ENCODE results near the gene EHMT1. TPM values are rescaled to one million over a fixed set of nuclear protein-coding genes. Genes with fewer than 3 reads are reported as not detected.

Gene EHMT1
- total RNA-seq, 2 donors from 2014 or later, result 56.2 to 97.9 TPM

DNA sequence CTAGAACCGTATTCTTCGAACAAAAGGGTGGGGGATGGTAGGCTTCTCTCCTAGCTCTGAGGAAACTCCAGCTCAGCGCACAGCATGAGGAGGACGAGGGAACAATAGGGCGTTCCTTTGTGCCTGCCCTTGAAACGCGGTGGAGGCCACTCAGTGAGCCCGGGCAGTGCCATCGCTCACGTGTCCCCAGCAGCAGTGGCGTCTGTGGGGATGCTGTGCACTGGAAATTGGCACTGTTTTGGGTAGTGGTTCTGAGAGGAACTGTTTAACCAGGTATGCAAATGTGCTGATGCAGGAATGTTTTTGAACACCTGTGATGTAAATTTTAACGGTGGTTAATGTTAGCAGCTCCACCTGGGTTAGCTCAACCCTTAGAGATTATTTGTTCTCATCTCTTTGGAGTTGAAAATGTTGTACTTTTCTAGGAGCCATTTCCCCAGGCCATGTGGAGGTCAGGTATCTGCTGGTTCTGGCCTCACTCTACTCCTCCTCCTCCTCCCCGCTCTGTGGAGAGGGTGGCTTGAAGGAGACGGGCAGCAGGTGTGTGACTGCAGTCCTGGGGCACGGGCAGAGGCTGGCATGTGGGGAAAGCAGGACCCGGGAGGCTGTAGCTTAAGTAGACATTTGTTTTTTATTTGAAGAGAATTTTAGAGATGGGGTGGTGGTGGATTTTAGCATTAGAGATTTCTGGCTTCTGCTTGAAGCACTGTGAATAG lies 48.3 kb downstream of the EHMT1 start:
- intact Hi-C loops (cut with DNase I), result no loop called here
- Histone ChIP-seq H3K9ac (ENCODE audit: low read depth in 2 of 2, low read length in 2 of 2) (no peak overlapping the region), H3K9me3 (no peaks in the 10 kb centered on the region), H3K4me1 (peaks cover 7% of the 10 kb centered on the region), H3K4me3 (no peak overlapping the region), H3K27ac (no peak overlapping the region), H3K36me3 (no peaks in the 10 kb centered on the region), H3K27me3 (no peaks in the 10 kb centered on the region)
- TF ChIP-seq, protein P1, sequence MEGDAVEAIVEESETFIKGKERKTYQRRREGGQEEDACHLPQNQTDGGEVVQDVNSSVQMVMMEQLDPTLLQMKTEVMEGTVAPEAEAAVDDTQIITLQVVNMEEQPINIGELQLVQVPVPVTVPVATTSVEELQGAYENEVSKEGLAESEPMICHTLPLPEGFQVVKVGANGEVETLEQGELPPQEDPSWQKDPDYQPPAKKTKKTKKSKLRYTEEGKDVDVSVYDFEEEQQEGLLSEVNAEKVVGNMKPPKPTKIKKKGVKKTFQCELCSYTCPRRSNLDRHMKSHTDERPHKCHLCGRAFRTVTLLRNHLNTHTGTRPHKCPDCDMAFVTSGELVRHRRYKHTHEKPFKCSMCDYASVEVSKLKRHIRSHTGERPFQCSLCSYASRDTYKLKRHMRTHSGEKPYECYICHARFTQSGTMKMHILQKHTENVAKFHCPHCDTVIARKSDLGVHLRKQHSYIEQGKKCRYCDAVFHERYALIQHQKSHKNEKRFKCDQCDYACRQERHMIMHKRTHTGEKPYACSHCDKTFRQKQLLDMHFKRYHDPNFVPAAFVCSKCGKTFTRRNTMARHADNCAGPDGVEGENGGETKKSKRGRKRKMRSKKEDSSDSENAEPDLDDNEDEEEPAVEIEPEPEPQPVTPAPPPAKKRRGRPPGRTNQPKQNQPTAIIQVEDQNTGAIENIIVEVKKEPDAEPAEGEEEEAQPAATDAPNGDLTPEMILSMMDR (IDR thresholded peaks at IDR 0.05), result no peak
- no peak for DNase-seq

DNA sequence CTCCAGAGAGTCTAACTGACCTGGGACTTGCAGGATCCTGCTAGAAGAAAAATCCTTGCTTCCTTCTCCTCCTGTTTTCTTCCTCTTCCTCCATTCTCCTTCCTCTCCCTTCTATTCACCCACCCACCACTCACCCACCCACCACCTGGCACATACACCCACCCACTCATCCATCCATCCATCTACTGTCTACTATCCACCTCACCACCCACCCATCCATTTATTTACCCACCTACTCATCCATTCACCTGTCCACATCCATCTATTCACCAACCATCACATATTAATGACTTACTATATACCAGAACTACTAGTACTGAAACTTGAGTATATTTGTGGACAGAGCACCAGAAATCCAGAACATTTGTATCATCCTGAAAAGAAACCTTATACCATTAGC lies 49.4 kb downstream of the EHMT1 start:
- TF ChIP-seq, protein P1 (IDR thresholded peaks at IDR 0.05), result no peak
- intact Hi-C loops (cut with DNase I), result no loop called here
- Histone ChIP-seq H3K9me3 (no peaks in the 10 kb centered on the region), H3K27ac (no peak overlapping the region), H3K27me3 (no peaks in the 10 kb centered on the region), H3K4me3 (no peak overlapping the region), H3K36me3 (no peaks in the 10 kb centered on the region), H3K9ac (ENCODE audit: low read depth in 2 of 2, low read length in 2 of 2) (no peak overlapping the region), H3K4me1 (peaks cover 7% of the 10 kb centered on the region)
- DNase-seq, result no peak

DNA sequence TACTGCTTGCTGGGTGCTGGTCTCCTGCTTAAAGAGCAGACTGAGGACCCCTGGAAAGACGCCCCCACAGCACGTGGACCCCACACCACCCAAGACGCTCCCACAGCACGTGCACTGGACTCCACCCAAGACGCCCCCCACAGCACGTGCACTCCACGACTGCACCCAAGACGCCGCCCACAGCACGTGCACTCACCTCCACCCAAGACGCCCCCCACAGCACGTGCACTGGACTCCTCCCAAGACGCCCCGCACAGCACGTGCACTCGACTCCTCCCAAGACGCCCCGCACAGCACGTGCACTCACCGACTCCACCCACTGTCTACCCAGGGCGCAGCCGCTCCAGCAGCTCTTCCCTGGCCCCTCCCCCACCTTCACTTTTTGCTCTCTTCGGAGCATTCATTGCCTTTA lies 50.5 kb downstream of the EHMT1 start:
- Histone ChIP-seq H3K9me3 (no peaks in the 10 kb centered on the region), H3K36me3 (no peaks in the 10 kb centered on the region), H3K4me3 (no peak overlapping the region), H3K4me1 (peaks cover 7% of the 10 kb centered on the region), H3K27me3 (no peaks in the 10 kb centered on the region), H3K27ac (no peak overlapping the region), H3K9ac (ENCODE audit: low read depth in 2 of 2, low read length in 2 of 2) (no peak overlapping the region)
- intact Hi-C loops (cut with DNase I), result no loop called here
- TF ChIP-seq, protein P1 (IDR thresholded peaks at IDR 0.05), result no peak
- no peak for DNase-seq

DNA sequence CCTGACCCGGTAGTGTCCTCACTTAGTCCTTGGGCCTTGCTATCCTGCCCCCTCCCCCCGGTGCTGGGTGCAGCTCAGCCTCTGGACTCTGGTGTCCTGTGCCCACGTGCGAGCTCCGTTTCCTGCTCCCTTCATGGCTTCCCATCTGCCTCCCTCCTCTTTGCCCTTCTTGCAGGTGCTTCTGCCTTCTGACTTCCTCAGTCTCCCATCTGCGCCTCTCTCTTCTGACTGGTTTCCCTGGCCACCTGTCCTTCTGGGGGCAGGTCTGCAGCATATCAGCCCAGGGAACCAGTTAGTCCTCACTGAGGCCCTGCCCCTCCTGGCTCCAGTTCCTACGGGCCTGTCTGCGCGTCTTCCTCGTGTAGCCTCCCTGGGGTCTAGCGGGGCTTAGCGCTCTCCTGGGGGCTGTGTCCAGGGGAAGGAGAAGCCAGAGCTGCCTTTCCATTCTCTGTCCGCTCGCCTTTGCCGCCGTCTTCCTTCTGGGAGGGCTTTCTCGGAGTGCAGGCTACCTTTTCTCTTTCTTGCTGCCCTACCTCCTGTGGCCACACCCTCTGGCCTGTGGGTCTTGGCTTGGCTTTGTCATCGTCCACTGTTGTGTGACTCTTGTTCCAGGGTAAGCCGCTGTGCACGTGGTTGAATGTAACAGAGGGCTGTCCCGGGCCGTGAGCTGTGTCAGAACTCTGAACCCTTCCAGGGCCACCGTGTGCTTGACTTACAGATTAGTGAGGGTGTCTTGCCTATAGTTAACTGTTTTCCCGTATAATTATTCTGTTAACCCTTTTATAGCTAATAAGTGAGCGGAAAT lies 51.8 kb downstream of the EHMT1 start:
- peak overlapping the region in 1 of 2 donors; percentile 29 for H3K9ac ChIP-seq (ENCODE audit: low read depth in 2 of 2, low read length in 2 of 2)

DNA sequence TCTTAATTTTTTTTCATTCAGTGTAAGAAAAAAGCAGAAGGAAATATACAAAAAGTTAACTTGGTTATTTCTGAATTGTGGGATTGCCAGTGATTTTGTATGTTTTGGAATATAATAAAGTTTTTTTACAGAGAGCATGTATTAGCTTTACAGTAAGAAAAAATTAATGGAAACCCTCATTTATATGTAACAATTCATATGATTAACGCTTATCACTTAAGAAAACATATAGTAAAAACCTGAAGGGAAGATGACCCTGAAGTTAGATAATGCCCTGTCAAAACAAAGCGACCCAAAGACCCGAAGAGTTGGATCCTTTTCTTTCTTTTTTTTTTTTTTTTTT lies 52.4 kb downstream of the EHMT1 start:
- H3K9me3 ChIP-seq, result no peaks in the 10 kb centered on the region
- H3K4me1 ChIP-seq, result peaks cover 7% of the 10 kb centered on the region
- DNase-seq, result no peak
- intact Hi-C loops (cut with DNase I), result no loop called here
- TF ChIP-seq, protein P1 (IDR thresholded peaks at IDR 0.05), result no peak
- H3K27ac ChIP-seq, result no peak overlapping the region
- no peaks in the 10 kb centered on the region for H3K36me3 ChIP-seq
- no peaks in the 10 kb centered on the region for H3K27me3 ChIP-seq
- H3K9ac ChIP-seq (ENCODE audit: low read depth in 2 of 2, low read length in 2 of 2), result no peak overlapping the region
- H3K4me3 ChIP-seq, result no peak overlapping the region

More for the DNA sequence above, 51.8 kb downstream of the EHMT1 start:
- H3K27me3 ChIP-seq, result no peaks in the 10 kb centered on the region
- no peaks in the 10 kb centered on the region for H3K36me3 ChIP-seq
- peak overlapping the region; percentile 23 for H3K27ac ChIP-seq
- intact Hi-C loops (cut with DNase I), result no loop called here
- DNase-seq, result peak; percentile 57
- H3K4me1 ChIP-seq, result peaks cover 7% of the 10 kb centered on the region
- no peak overlapping the region for H3K4me3 ChIP-seq
- TF ChIP-seq, protein P1 (IDR thresholded peaks at IDR 0.05), result no peak
- no peaks in the 10 kb centered on the region for H3K9me3 ChIP-seq

All from colonic mucosa (tissue), 4 donors.